SHP77 treated with DMSO at 0.1 percent for 48 hours (cell line): Measurements from ENCODE around the gene HMCN2.
A peak's percentile ranks its signal among the peaks of the same experiment; 100 is the strongest.
"Not testable (repeated sequence)": the region's sequence is repeated elsewhere in the genome, so short reads cannot be mapped to it uniquely, and the experiment has no call there.

ENCODE experiments used
- DNase-seq: peaks from one replicate; lab custom pipeline; 2025; lab: John Stamatoyannopoulos, UW

Gene HMCN2

GRCh38 chr9:130266236-130267098, 907 bp downstream of the HMCN2 start:
- no peak for DNase-seq

DNA sequence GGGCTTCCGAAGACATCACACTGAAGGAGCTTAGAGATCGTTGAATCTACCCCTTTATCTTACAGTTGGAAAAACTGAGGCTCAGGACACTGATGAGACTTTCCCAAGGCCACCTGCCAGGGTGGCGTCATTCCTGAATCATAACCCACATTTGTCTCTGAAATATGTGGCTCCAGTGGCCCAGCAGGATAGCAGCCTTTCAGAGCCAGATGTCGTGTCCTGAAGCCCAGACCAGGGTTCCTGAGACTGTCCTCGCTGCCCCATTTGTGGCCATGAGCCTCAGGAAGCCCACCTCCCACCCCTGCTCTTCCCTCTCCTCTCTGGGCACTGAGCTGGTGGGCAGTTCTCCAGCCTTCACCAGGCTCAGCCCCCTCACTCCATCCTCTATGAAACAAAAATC, 2.4 kb downstream of the HMCN2 start:
- no peak for DNase-seq

DNA sequence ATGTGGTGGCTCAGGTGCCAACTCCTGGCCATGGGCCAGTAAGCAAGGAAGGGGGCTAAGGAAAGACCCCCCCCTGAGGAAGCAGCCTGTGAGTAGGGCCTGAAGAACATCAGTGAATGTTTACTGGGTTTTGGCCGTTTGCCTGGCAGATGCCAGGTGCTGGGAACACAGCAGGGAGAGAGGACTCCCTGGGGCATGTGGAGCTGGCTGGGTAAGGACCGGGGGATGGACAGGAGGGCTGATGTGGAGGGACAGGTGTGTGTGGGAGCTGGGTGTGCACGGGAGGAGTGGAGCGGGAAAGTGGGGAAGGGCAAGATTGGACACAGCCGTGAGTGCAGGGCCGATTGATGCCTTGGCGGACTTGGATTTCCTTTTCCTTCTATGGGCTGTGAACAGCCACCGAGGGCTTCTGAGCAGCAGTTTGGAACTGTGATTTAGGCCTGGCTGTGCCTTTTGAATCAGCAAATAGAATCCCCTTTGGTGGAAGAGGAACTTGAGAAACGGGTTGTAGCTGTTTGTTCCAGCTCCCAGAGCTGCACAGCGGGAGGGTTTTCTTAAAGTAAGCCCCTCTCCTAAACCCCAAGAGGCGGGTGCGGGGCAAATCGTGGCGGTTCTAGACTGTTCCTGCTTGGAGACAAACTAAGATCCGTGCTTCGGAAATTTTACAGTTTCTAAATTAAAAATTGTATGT, 3.1 kb downstream of the HMCN2 start:
- peak; percentile 60 for DNase-seq

DNA sequence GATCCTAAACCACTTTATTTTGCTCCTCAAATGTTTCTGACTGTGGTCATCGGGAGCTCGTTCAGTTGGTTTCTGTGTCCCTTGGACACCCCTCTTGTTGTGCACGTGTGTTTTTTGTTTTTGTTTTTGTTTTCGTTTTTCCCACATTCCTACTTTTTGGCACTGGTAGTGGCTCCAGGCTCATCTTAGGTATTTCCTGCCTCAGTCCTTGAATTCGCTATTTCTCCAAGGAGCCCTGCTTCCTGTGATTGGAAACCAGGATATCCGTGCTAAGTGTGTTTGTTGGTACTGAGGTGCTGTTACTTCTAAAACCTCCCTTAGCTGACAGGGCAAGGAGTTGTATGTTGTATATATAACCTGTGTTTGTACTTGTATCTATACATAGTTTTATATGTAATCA, 5.9 kb downstream of the HMCN2 start:
- DNase-seq: no peak

GRCh38 chr9:130275156-130275555, 9.6 kb downstream of the HMCN2 start:
- no peak for DNase-seq

- DNase-seq: no peak
These were observed 10.6 kb downstream of the HMCN2 start for GRCh38 chr9:130276121-130276520.

DNA sequence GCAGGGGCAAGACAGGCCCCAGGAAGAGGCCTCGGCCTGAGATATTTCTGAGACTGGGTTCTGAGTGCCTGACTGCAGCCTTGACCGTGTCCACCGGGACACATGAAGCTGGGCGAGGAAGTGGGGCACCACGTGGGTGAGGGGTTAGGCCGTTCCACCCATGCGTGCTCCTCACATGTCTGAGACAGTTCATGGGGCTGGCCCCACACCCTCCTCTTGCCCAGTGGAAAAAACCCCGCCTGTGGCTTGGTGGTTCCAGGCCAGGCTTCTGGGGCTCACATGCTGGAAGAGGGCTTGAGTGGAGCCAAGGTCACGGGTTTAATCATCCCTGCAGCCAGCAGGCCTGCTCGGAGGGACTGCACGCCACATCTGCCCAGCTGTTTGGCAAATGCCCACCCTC, 11.4 kb downstream of the HMCN2 start:
- no peak for DNase-seq

- not testable (repeated sequence) for DNase-seq
These were observed 12.0 kb downstream of the HMCN2 start for GRCh38 chr9:130277525-130277924.

GRCh38 chr9:130283539-130284248, 18.1 kb downstream of the HMCN2 start:
- DNase-seq: peak; percentile 6

DNA sequence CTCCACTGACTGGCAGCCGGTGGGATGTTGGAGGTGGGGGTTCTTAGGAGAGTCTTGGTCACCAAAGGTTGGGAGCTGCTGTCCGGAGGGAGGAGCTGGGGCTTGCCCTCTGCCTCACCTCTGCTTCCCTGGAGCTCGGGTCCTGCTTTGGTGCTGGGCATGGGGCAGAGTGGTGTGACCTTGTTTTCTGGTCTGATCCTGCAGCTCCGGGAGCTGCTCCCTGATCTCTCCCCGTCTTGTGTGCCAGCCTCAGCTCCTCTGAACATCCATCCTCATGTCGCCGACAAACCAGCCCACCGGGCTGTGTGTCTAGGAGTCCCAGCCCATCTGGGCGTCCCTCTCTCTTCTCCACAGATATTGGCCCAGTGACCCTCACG, 18.7 kb downstream of the HMCN2 start:
- no peak for DNase-seq

GRCh38 chr9:130284690-130285089, 19.1 kb downstream of the HMCN2 start:
- no peak for DNase-seq

- no peak for DNase-seq
These were observed 19.7 kb downstream of the HMCN2 start for GRCh38 chr9:130285271-130285670.

- DNase-seq: no peak
These were observed 20.7 kb downstream of the HMCN2 start for GRCh38 chr9:130286072-130286770.

DNA sequence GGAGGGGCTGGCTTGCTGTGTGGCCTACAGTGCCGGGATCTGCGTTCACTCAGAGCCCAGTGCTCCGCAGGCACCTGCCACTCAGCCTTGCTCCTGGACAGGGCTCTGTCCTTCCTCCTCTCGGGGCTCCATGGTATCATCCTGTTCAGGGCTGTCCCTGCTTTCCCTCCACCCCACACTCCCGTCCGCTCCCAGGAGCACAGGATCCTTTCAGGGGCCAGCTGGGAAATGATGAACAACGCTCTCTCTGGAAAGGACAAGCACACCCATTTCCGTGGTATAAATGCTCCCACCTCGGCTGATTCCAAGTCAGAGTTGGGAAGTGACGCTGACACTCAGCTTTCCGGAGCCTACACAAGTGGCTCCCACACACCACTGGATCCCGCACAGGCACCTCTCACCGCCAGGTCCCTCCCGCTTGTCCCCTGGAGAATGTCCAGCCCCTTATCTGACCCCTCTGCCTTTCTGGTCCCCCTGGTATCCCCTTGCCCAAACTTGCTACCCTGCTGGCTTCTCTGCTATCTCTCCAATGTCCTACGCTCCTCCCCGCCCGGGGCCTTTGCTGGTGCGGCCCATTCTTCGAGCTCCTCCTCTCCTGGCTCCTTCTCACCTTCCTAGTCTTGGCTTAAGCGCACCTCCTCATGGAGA, 21.3 kb downstream of the HMCN2 start:
- DNase-seq: no peak

DNA sequence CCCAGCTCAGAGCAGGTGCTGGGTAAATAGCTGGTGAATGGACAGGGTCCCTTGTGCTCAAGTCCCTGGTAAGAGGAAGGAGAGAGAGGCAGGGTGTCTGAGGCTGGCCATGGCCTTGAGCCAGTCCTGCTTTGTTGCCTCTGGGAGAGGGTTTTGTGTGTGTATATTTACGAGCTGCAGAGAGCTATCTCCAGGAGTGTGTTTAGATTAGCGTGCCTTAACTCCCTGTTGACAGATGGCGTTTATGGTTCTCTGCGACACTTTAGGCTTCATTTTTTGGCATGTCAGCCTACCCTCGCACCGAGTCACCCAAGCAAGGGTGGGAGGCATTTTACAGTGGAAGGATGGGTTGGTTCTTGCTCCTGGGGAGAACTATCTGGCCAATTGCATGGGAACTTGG, 22.2 kb downstream of the HMCN2 start:
- peak; percentile 56 for DNase-seq

GRCh38 chr9:130288393-130288792, 22.8 kb downstream of the HMCN2 start:
- DNase-seq: peak; percentile 8

GRCh38 chr9:130288926-130289690, 23.5 kb downstream of the HMCN2 start:
- DNase-seq: no peak

GRCh38 chr9:130289711-130290241, 24.2 kb downstream of the HMCN2 start:
- DNase-seq: no peak

- DNase-seq: no peak
These were observed 25.0 kb downstream of the HMCN2 start for GRCh38 chr9:130290291-130291181.

GRCh38 chr9:130291474-130291873, 25.9 kb downstream of the HMCN2 start:
- no peak for DNase-seq
